H1 (cell line): ENCODE data around the gene LAMC1. TPM values are rescaled to one million over a fixed set of nuclear protein-coding genes. Genes with fewer than 3 reads are reported as not detected.

Experiments
- CTCF ChIA-PET: fragments of 300-600 bp; sonication (Branson Sonifier 250); formaldehyde crosslinking; loops from one replicate; lab custom pipeline; 2021; ENCODE audit not compliant: partially characterized antibody; lab: Charles Lee
- POLR2A ChIA-PET: fragments of 300-600 bp; sonication (Branson Sonifier 250); formaldehyde crosslinking; loops from one replicate; lab custom pipeline; 2021; ENCODE audit warnings: inconsistent platforms; ENCODE audit not compliant: partially characterized antibody; lab: Charles Lee
- DNase-seq, 2 experiments: peaks; one replicate each; pipeline versions ENCODE4 v3.0.0 to v3.0.0-alpha.2; 2010 to 2022; ENCODE audit warnings: low spot score in 2 of 2, low read depth in 1 of 2, mixed read lengths in 1 of 2
- FAIRE-seq: peaks from 2 replicates; lab custom pipeline; 2011; peaks lifted over from hg19 to GRCh38; lab: Jason Lieb, UNC
- H2AFZ ChIP-seq: 2 replicates; pipeline ENCODE4 v1.8.1; 2012; ENCODE audit warnings: low read length, inconsistent platforms
- H2AK5ac ChIP-seq: 2 replicates; pipeline ENCODE4 v1.6.1; 2013; ENCODE audit warnings: low read depth, low read length
- H2BK120ac ChIP-seq: replicated peaks from 2 replicates; pipeline ENCODE3; 2013; ENCODE audit warnings: low read depth, low read length, inconsistent platforms
- H2BK12ac ChIP-seq: 2 replicates; pipeline ENCODE4 v1.6.1; 2013; ENCODE audit warnings: low read depth, low read length
- H2BK15ac ChIP-seq: 2 replicates; pipeline ENCODE4 v1.6.1; 2013; ENCODE audit warnings: low read length
- H2BK20ac ChIP-seq: 2 replicates; pipeline ENCODE4 v1.6.1; 2013; ENCODE audit warnings: low read length
- H2BK5ac ChIP-seq: 2 replicates; pipeline ENCODE4 v1.6.1; 2013; ENCODE audit warnings: low read depth, low read length
- H3K14ac ChIP-seq: 2 replicates; pipeline ENCODE4 v1.6.1; 2013; ENCODE audit warnings: inconsistent platforms; ENCODE audit not compliant: insufficient read length
- H3K18ac ChIP-seq: 2 replicates; pipeline ENCODE4 v1.6.1; 2013; ENCODE audit warnings: low read length; ENCODE audit errors: extremely low read depth
- H3K23ac ChIP-seq: 2 replicates; pipeline ENCODE4 v1.6.1; 2013; ENCODE audit warnings: inconsistent platforms; ENCODE audit not compliant: insufficient read length
- H3K23me2 ChIP-seq: 2 replicates; pipeline ENCODE4 v1.6.1; 2013; ENCODE audit warnings: low read depth, low read length
- H3K27ac ChIP-seq: 2 replicates; pipeline ENCODE4 v1.6.1; 2011; ENCODE audit warnings: low read depth, low read length, inconsistent platforms
- H3K27me3 ChIP-seq, 4 experiments: replicated peaks in 1 of 4; 1 replicate in 1 of 4; 2 replicates in 3 of 4; pipeline versions ENCODE4 v1.6.1 to v1.8.1; 2011 to 2013; ENCODE audit warnings: low read length in 3 of 4, mild to moderate bottlenecking in 3 of 4, inconsistent platforms in 2 of 4, mixed read lengths in 2 of 4, moderate library complexity in 1 of 4; ENCODE audit not compliant: control insufficient read depth in 3 of 4, insufficient read depth in 3 of 4; ENCODE audit errors: extremely low read depth in 1 of 4
- H3K36me3 ChIP-seq, 4 experiments: 2 replicates each; pipeline versions ENCODE4 v1.6.1 to v1.8.1; 2011 to 2013; ENCODE audit warnings: mild to moderate bottlenecking in 4 of 4, low read length in 3 of 4, moderate library complexity in 2 of 4, control low read depth in 1 of 4, inconsistent platforms in 1 of 4; ENCODE audit not compliant: insufficient read depth in 4 of 4, control insufficient read depth in 2 of 4
- H3K4ac ChIP-seq: replicated peaks from 2 replicates; pipeline ENCODE3; 2013; ENCODE audit warnings: low read length, low read depth, mixed read lengths, inconsistent platforms; ENCODE audit not compliant: insufficient read length
- H3K4me1 ChIP-seq, 4 experiments: replicated peaks in 1 of 4; 1 replicate in 1 of 4; 2 replicates in 3 of 4; pipeline versions ENCODE4 v1.6.1 to v1.8.1; 2011 to 2013; ENCODE audit warnings: low read length in 3 of 4, inconsistent platforms in 2 of 4, mixed read lengths in 1 of 4; ENCODE audit not compliant: insufficient read depth in 4 of 4, control insufficient read depth in 3 of 4
- H3K4me2 ChIP-seq, 2 experiments: 2 replicates each; pipeline versions ENCODE4 v1.6.1 to v1.8.1; 2011 to 2013; ENCODE audit warnings: low read depth in 2 of 2, low read length in 2 of 2, control low read depth in 1 of 2, inconsistent platforms in 1 of 2, mild to moderate bottlenecking in 1 of 2; ENCODE audit not compliant: insufficient read depth in 1 of 2
- H3K4me3 ChIP-seq, 4 experiments: fragments of 200-600, 300-600 bp in 1 of 4; sonication (generic), shearing (Covaris generic), sonication (Bioruptor Twin) in 1 of 4; 2 replicates each; pipeline versions ENCODE4 v1.5.1 to v1.8.1; 2011 to 2016; ENCODE audit warnings: low read length in 4 of 4, low read depth in 3 of 4, control low read depth in 2 of 4, inconsistent platforms in 2 of 4, mild to moderate bottlenecking in 2 of 4, mixed read lengths in 1 of 4, moderate library complexity in 1 of 4; ENCODE audit not compliant: insufficient read depth in 2 of 4; ENCODE audit errors: extremely low read depth in 1 of 4
- H3K56ac ChIP-seq: replicated peaks from 2 replicates; pipeline ENCODE3; 2013; ENCODE audit warnings: low read depth, mild to moderate bottlenecking, mixed read lengths, low read length, inconsistent platforms; ENCODE audit not compliant: insufficient read length
- H3K79me1 ChIP-seq: 2 replicates; pipeline ENCODE4 v1.6.1; 2013; ENCODE audit warnings: low read depth, low read length, control low read depth
- H3K79me2 ChIP-seq, 2 experiments: 2 replicates each; pipeline versions ENCODE4 v1.6.1 to v1.8.1; 2012 to 2013; ENCODE audit warnings: low read length in 2 of 2, mild to moderate bottlenecking in 2 of 2, inconsistent platforms in 1 of 2; ENCODE audit not compliant: insufficient read depth in 2 of 2, control insufficient read depth in 1 of 2
- H3K9ac ChIP-seq, 4 experiments: replicated peaks in 1 of 4; 1 replicate in 1 of 4; 2 replicates in 3 of 4; pipeline versions ENCODE4 v1.6.1 to v1.8.1; 2011 to 2013; ENCODE audit warnings: low read depth in 3 of 4, low read length in 3 of 4, control low read depth in 2 of 4, mild to moderate bottlenecking in 2 of 4, moderate library complexity in 2 of 4, inconsistent platforms in 1 of 4; ENCODE audit errors: extremely low read depth in 1 of 4
- H3K9me3 ChIP-seq, 2 experiments: 2 replicates each; pipeline versions ENCODE4 v1.6.1 to v1.8.1; 2012 to 2013; ENCODE audit warnings: mild to moderate bottlenecking in 2 of 2, moderate library complexity in 2 of 2, control low read depth in 1 of 2, inconsistent platforms in 1 of 2, low read depth in 1 of 2, low read length in 1 of 2, mixed read lengths in 1 of 2; ENCODE audit not compliant: insufficient read depth in 2 of 2
- H4K20me1 ChIP-seq, 2 experiments: replicated peaks in 1 of 2; 2 replicates each; pipeline versions ENCODE3 to v1.8.1; 2011 to 2013; ENCODE audit warnings: inconsistent platforms in 2 of 2, low read length in 2 of 2, mild to moderate bottlenecking in 1 of 2; ENCODE audit not compliant: insufficient read depth in 2 of 2, control insufficient read depth in 1 of 2
- H4K5ac ChIP-seq: 2 replicates; pipeline ENCODE4 v1.6.1; 2013; ENCODE audit warnings: low read length, low read depth, mixed read lengths, inconsistent platforms; ENCODE audit not compliant: insufficient read length
- H4K8ac ChIP-seq: 2 replicates; pipeline ENCODE4 v1.8.0; 2013; ENCODE audit warnings: mild to moderate bottlenecking, moderate library complexity, low read length, inconsistent platforms; ENCODE audit not compliant: insufficient read depth; ENCODE audit errors: extremely low read depth
- H4K91ac ChIP-seq: replicated peaks from 2 replicates; pipeline ENCODE3; 2013; ENCODE audit warnings: low read length, mixed read lengths, inconsistent platforms; ENCODE audit not compliant: insufficient read length
- CBX8 ChIP-seq: fragments of 300-800, 300-1000 bp; sonication (generic); IDR thresholded peaks from 2 replicates; pipeline ENCODE4 v1.7.1; 2016; ENCODE audit warnings: low read depth, low read length, borderline replicate concordance
- CHD1 ChIP-seq: IDR thresholded peaks from 2 replicates; pipeline ENCODE4 v1.6.1; 2012; ENCODE audit warnings: low read depth, low read length, improper control_type of control experiment
- GTF2F1 ChIP-seq: IDR thresholded peaks from 2 replicates; pipeline ENCODE4 v1.6.1; 2012; ENCODE audit warnings: low read depth, low read length, improper control_type of control experiment, borderline replicate concordance
- MAFK ChIP-seq: IDR thresholded peaks from 2 replicates; pipeline ENCODE4 v1.6.1; 2012; ENCODE audit warnings: low read depth, mild to moderate bottlenecking, improper control_type of control experiment, low read length
- MAX ChIP-seq: IDR thresholded peaks from 2 replicates; pipeline ENCODE4 v1.6.1; 2012; ENCODE audit warnings: inconsistent platforms
- SUZ12 ChIP-seq: fragments of 200-600 bp; sonication (generic); IDR thresholded peaks from 2 replicates; pipeline ENCODE4 v1.6.1; 2012; ENCODE audit warnings: mild to moderate bottlenecking, inconsistent platforms, low read length, moderate library complexity, mixed read lengths
- WGBS, 2 experiments: shearing (Covaris generic) in 1 of 2; methylation state at CpG; one replicate each; pipeline versions ENCODE4 v1.1.6 to v1.1.7; 2013 to 2015; ENCODE audit warnings: low lambda C conversion rate in 2 of 2, mixed read lengths in 2 of 2, inconsistent platforms in 1 of 2, low coverage in 1 of 2, missing lambda C conversion rate in 1 of 2; ENCODE audit not compliant: insufficient replicate concordance in 2 of 2, insufficient coverage in 1 of 2, insufficient read length in 1 of 2; ENCODE audit errors: extremely low coverage in 1 of 2, missing lambda C conversion rate in 1 of 2; 5-methylcytosine and 5-hydroxymethylcytosine counted together
- polyA plus RNA-seq, 7 experiments: library from polyadenylated mRNA; depleted of rRNA in 3 of 7; stranded (reverse) in 5 of 7; unstranded in 2 of 7; fragments of >200 nt in 5 of 7; fragments of 200-250 nt in 2 of 7; gene quantifications; 1 replicate in 5 of 7; 2 replicates in 1 of 7; 4 replicates in 1 of 7; pipeline versions ENCODE4 v1.2.1 to v1.2.3, GENCODE V29; 2011 to 2013; ENCODE audit warnings: missing spikeins in 2 of 7, mixed read lengths in 2 of 7
- total RNA-seq: library from RNA; stranded (reverse); fragmentation: NEBNext Ultra II Directional; extraction: Animal tissue kit (Norgen Biotek cat#: 25700); gene quantifications from 2 replicates; pipeline ENCODE4 v1.2.1, GENCODE V29; 2021

Gene LAMC1
- total and polyA plus RNA-seq, 2 of the 8 experiments (the other 6 are each of a cell fraction or from before 2014, with no cell fraction given) = 47.6 to 90.3 TPM

- no peaks in the 10 kb centered on the region for H3K36me3 ChIP-seq
- no peak overlapping the region for H3K4me3 ChIP-seq
- ChIA-PET POLR2A (no interaction called here), CTCF (no interaction called here)
- no peak overlapping the region for H3K9ac ChIP-seq
- no peak overlapping the region for H4K8ac ChIP-seq
- no peak overlapping the region for H3K23ac ChIP-seq
- H3K18ac ChIP-seq = no peak overlapping the region
- H4K20me1 ChIP-seq = peaks cover 0 to 4% of the 10 kb centered on the region in 2 experiments
- no peaks in the 10 kb centered on the region for H3K23me2 ChIP-seq
- H3K79me1 ChIP-seq = no peaks in the 10 kb centered on the region; the same call in 1 of the 2 replicates
- no peak overlapping the region for H2BK120ac ChIP-seq
- H4K91ac ChIP-seq = no peak overlapping the region
- H3K4ac ChIP-seq = no peak overlapping the region
- no peak overlapping the region for H2BK20ac ChIP-seq
- H3K4me1 ChIP-seq = peaks cover 0 to 6% (median 0%) of the 10 kb centered on the region in 4 experiments; a peak in 1 of 7 replicates
- no peak for DNase-seq
- peaks cover 4 to 6% of the 10 kb centered on the region in 2 experiments; a peak in 2 of 4 replicates for H3K9me3 ChIP-seq
- H2BK5ac ChIP-seq = no peak overlapping the region
- H3K79me2 ChIP-seq = peaks cover 0 to 61% of the 10 kb centered on the region in 2 experiments; a peak in 2 of 4 replicates
- H2AK5ac ChIP-seq = no peak overlapping the region
- no peak overlapping the region for H3K14ac ChIP-seq
- no peak for FAIRE-seq
- H3K56ac ChIP-seq = no peak overlapping the region
- H3K27ac ChIP-seq = no peak overlapping the region
- no peak overlapping the region for H2BK12ac ChIP-seq
- TF ChIP-seq CHD1 (no peak), CBX8 (no peak), SUZ12 (no peak), MAFK (no peak), MAX (no peak), GTF2F1 (no peak)
- H2BK15ac ChIP-seq = no peak overlapping the region
- no peaks in the 10 kb centered on the region for H3K27me3 ChIP-seq
- H3K4me2 ChIP-seq = no peak overlapping the region
- no peak overlapping the region for H4K5ac ChIP-seq
- WGBS, 2 experiments = 82% methylated on average over 4 of the region's 4 CpGs; no CpG with 5 or more reads in 1 of the 2 experiments
- H2AFZ ChIP-seq = no peak overlapping the region
Observed at GRCh38 chr1:183069562-183070216, 46.5 kb downstream of the LAMC1 start.
